HG03565 (cell line): ENCODE data around the gene HSF5.
"Not testable (repeated sequence)": the region's sequence is repeated elsewhere in the genome, so short reads cannot be mapped to it uniquely, and the experiment has no call there.

Experiments
- ATAC-seq: cut with Tn5 transposase; IDR thresholded peaks from one replicate; pipeline ENCODE4 v1.9.1; 2021; ENCODE audit warnings: mild to moderate bottlenecking, moderate library complexity; ENCODE audit not compliant: unreplicated experiment

HSF5 gene

DNA sequence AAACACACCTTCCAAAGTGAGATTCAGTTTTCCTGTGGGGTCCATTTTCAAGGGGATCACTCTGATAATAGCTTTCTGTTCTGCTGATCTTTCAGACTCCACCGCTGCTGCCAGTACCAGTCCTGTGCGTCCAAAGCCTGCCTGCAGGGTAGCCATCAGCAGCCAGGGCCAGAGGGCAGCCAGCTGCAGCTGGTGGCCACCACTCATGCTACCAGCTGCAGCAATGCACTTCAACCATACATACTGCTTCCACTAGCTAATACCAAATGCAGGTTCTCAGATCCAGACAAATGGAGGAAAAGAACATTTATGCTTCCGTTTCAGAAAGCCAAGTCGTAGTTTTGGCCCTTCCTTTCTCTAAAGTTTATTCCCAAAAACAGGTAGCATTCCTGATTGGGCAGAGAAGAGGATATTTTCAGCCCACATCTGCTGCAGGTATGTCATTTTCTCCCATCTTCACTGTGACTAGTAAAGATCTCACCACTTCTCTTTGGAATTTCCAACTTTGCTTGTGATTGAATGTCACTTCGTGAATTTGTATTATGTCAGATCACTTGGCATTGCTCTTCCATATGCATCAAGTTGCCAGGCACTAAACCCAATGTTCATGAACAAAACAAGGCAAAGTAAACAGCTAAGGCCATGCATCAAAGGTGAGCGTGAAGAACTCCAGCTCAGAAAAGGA lies 72.7 kb downstream of the HSF5 start:
- no peak for ATAC-seq

DNA sequence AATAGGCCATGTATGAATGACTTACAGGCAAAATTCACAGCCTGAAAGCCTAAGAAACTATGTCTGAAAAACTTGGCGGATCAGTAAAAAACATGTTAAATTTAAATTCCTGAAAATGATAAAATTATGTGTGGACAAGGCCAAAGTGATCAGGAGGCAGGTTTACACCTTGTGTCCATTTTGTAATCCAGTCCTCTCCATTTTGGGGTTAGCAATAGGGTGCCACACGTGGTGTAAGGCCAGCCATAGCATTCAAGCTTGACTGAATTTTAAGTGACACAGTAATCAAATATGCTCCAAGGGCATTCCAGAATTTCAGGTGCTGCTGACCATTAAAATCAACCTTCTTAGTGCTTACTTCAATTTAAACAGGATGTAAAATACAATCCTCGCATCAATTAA lies 73.6 kb downstream of the HSF5 start:
- no peak for ATAC-seq

DNA sequence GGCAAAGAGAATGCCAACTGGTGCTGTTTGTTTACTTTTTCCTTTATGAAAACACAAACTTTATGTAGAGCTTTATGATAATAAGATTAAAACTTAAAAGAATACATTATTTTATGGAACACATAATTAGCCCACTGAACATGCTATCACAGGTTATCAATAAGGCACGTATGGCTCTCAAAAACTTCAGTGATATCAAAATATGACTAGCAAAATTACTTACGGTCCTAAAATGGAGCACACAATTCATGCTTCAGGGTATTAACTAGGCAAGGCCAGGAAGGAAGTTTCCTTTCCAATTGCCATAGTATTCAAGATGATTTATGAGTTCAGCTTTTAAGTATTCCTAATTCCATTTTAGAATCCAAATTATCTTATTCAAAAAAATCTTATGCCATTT lies 74.5 kb downstream of the HSF5 start:
- no peak for ATAC-seq

DNA sequence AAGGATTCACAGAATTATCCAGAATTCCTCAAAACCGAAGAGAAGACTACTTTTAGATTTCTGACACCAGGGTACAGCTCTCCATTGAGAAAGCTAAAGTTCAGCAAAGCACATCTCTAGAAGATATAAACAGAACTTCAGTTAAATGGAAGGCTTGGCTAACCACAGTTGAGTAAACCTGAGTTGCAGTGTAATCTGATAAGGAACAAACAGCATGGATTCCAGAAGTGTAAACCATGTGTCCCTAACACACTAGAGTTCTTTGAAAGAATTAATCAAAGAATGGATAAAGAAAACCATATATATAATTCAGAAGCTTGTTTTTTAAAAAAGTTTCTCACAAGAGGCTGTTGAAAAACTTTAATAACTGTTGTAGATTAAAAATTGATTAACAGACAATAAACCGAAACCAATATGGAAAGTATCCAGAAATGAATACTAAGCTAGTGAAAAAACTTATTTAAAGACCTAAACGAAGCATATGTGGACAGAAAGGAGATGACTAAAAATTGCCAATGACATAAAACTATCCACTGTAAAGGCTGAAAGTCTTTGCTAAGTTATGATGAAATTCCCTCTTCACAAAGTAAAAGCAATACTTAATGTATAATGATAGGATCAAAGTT lies 75.1 kb downstream of the HSF5 start:
- no peak for ATAC-seq

DNA sequence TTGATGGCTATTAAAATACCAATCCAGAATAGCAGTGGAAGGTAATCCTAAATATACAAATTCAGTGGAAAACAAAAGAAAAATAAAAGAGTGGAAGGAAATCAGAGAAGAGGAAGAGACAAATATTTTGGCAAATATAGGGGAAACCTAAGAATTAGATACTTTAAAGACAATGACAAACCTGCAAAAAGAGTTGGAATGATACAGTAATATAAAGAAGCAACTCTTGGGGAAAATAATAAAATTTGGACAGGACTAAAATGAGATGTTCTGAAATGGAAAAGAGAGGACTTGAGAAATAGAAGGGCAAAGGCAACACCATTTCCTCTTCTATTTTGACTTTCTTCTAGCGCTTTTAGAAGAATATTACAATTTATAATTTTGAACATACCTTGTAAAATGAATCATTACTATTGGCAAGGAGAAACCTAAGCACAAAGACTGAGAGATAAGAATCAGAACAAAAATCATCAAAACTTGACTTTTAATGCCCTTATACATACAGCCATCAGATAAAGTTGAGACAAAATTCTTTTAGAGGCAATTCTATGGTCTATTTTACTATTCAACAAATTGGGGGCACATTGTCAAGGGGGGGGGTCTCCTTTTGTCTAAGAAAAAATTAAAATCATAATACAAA lies 76.0 kb downstream of the HSF5 start:
- ATAC-seq, result no peak

DNA sequence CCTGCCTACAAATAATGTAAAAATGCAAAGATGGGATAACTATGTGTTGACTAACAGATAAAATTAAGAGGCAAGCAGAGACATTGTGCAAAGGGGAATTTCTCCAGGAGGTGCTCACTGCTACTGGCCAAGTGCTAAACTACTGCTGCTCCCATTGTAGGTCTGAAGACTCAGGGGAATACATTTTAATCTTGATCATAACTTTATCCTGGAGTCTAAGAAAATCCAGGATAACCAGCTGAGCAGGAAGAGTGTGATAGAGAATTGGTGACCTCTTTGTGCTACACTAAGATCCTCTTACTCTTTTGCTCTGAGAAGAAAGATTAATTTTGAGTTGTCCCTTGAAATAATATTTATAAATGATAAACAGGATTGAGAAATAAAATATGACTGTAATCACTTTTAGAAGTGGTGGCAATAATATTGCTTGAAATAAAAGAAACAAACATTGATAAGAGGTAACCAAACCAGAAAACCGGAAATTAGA lies 76.8 kb downstream of the HSF5 start:
- ATAC-seq, result no peak

DNA sequence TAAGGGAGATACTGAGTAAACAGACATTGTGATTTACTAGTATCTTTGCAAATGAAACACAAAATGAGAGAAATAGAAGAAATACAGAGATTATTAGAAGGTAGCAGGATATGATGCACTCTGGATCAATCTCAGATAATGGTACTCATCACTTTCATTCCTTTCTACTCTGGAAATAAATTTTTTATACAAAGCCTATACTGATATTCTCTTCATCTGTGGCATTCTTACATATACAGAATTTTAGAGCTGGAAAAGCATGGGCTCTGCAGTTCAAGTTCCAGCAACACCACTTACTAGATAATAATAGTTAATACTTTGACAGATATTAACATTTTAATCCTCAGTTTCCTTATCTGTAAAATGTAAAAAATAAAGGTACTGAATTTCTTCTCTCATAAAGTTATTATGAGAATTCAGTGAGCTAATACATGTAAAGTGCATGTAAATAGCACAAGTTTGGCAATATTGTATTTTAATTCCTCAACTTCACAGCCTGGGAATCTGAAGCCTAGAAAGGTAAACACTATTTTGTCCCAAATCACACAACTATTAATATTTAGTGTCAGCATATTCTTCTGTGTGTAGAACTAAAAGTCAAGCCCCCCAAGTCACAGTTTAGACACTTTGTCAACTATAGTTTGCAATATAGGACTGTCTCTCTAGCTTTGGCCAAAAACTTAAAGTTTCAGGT lies 77.3 kb downstream of the HSF5 start:
- no peak for ATAC-seq

DNA sequence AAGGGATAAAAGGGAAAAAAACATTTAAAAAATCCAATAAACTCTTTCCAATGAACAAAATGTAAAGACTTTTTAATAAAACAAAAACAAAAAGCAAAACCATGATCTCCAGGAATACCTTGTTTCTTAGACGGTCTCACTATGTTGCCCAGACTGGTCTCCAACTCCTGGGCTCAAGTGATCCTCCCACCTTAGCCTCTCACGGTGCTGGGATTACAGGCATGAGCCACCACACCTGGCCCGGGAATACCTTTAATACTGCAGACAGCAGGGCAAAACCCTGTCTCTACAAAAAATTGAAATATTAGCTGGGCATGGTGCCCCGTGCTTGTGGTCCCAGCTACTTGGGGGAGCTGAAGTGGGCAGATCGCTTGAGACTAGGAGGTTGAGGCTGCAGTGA lies 78.8 kb downstream of the HSF5 start:
- no peak for ATAC-seq

DNA sequence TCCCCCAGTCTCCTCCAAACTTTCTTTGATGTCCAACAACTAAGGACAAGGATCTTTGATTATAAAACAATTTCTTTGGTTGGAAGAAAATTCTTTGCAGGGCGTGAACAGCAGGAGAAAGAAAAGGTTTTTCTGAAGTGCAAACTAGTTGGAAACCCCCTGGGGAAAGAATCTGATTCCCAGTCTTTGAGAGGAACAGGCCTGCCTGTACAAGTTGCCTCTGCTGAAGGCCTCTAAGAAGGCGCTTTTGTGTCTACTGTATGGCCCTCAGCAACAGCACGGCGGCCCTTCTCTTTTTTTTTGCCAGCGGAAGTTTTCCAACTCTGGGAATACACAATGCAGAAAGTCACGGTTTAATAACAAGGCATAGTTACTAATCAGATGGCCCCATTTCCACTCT lies 84.9 kb downstream of the HSF5 start:
- ATAC-seq, result no peak

DNA sequence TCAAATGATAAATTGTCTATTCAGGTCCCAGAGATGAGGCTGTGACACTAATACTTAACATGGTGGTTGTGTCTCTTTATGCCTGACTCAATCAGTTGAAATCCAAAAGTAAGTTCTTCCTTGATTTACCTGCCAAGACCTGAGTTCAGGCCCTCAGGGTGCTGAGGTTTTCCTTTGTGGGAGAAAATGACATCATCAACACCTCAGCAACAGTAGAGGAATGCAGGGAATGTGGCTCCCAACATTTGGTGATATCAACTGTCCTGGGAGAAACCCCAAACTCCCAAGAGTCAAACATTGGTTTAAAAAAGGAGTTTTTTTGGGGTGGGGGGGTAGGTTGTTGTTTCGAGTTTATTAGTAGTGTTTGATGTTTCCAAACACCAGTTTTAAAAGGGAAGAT lies 85.5 kb downstream of the HSF5 start:
- ATAC-seq, result no peak

DNA sequence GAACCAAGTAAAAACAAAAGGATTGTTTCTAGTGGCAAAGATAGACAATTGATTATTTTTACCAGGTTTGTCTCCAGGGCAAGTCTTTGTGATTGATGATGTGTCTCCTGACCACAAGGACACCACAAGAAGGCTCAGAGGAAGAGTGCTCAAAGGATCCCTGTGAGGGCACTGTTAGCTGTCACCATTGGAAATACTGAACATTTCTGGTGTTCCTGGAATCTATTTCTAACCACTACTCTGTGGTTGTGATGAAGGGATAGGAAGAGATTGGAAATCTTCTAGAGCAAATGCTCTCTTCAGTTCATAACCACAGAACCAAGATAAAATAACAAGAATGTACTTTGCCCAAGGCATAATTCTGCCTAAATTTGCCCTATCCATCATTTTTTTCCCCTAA lies 86.2 kb downstream of the HSF5 start:
- no peak for ATAC-seq

DNA sequence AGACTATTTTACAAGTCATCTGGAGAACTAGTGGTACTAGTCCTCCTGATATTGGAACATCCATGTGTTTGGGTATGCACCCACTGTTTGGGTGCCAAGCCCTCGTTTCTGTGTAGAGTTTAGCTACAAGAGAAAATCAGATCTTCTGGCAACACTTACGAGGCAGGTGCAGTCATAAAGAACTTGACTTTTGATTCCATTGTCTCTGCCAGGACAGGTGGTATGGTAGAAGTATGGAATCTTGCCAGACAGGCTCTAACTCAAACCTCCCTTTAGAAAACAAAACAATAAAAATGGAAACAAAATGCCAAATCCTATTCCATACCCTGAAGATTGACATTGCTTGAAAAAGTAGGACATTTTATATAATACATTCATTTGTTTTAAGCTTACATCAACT lies 86.9 kb downstream of the HSF5 start:
- no peak for ATAC-seq

DNA sequence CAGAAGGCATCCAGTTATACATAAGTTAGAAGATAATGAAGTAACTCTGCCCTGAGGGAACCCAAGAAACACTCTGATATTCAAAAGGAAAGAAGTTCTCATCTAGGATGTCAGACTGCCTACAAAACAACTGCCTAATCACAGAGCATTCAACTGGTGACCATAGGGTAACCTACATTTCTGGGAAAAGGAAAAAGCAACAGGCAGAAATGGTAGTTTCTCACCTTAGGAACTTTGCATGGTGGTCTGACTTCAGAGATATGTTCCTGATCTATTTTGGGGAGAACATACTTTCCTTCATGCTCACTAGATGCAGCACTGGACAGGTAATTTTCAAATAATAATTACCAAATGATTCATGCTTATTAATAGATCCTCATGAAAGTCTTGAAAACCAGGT lies 87.4 kb downstream of the HSF5 start:
- ATAC-seq, result no peak

DNA sequence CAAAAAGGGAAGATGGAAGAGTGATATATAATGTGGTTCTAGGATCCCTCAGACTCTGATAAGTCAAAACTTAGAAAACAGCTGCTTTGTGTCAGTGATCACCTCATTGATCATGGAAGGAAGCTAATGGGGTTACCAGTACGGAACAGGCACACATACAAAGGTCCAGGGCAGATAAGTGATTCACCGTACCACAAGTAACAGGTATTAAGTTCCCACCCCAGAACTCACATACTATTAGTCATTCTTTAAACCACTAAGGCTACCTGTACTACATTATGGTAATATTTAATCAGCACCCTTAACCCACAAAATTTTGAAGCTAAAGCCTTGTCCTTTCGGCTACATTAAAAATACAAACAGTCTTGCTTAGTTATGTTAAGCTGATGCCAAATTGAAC lies 88.2 kb downstream of the HSF5 start:
- ATAC-seq, result no peak

DNA sequence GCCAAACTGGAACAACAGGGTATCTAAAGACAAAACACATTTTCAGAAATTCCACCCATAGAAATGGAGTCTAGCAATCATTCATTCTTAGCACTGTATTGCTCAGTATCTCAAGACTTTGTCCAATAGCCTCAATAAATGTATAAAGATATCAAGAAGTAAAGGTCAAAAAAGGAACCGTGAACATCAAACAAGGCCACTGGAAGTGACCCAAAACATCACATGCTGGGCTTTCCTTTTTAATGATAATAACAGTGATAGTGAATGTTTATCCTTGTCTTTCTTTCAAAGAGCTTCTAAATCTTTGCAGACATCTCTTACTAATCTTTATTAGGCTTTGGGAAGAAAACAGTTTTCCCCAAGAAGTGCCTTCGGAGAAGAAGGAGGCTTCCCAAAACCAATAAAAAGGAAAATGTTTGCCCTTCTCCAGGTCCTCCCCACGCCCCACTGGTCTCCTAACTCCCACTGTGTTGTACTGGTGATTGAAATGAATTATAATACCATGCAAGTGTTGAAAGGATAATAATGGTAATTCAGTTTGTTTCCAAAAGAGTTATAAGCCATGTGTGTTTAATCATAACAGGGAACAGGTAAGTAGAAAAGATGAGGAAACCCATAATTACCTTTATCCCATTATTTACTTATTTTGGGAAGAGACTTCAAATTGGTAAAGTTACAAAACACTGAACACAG lies 89.5 kb downstream of the HSF5 start:
- ATAC-seq, result no peak

DNA sequence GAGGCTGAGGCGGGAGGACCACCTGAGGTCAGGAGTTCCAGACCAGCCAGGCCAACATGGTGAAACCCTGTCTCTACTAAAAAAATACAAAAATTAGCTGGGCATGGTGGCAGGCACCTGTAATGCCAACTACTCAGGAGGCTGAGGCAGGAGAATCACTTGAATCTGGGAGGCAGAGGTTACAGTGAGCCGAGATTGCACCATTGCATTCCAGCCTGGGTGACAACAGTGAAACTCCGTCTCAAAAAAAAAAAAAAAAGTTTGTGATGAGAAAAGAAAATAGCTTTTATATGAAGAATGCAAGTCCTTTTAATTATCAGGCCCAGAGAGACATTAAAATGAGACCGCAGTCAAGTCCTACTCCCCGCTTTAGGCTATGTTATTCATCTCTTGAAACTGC lies 90.8 kb downstream of the HSF5 start:
- ATAC-seq, result not testable (repeated sequence)

DNA sequence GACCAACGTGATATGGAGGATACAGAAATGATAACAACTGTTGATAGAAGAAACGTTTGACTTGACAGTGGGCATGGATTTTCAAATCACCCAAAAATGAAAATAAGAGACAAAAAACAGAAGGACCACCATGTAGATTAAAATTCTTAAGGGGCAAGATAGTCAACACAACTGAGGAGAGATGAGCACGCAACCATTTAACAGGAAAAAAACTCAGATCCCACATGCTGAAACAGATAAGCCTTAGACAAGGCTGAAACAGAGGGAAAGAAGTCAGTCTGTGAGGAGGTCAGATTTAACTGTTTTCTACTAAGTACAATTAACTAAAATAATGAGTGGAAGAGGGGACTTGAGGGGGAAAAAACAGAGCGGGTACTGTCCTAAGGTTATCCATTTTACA lies 92.0 kb downstream of the HSF5 start:
- no peak for ATAC-seq

DNA sequence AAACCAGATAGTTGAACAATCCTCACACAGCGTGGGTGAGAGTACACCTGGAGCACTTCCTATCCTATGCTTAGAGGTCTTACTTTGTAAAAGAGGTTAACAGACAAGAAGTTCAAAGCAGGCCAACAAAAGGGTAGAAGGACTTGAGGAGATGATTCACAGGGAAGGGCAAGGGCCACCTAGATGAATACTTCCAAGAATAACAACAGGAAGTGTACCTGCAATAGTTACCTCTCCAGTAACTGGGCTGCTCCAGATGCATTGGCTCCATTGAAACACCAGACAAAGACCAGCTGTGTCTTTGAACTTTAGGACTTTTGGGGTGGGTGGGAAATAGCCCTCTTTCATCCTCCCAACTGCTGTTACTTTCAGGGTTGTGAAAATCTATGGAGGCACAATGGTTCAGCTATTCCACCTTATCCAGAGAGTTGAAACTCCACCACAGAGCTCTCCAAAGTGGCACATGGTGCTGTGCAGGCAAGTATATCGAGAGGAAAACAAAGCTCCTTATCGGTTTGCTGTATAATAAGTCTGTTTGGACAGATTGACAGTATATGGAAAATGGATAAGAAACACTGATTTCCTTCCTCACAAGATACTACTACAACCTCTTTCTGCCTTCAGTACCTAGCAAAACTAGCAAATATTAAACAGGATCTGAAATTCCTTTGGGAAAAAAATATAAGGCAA lies 93.5 kb downstream of the HSF5 start:
- ATAC-seq, result no peak

DNA sequence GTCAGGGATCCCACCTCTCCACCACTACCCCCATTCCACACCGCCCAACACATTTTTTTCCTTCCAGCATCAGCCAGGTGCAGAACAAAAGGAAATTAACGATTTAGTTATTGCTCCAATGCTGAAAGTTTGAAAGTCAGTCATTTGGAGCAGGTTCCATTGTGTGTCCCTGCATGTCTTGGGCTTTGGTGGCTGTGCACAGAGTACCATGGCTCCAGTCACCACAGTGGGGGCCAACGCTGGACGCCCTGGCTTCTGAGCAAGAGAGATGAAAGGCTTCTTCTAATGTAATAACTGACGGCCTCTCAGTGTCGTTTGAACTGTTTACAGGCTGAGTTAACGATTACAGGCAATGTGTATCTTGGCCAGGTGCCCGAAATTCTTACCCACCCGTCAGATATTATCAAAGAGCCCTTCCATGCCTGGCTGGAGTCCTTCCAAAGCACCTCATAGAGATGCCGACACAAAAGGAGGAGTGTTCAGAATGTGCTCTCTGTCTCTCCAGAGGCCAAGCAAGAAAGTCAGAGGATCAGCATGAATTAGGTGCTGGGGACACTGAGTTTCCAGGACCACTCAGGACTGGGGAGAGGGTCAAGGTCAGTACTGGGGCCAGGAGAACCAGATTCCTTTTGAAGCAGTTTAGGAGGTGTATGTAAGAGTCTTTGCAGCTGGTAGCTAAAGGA lies 96.8 kb downstream of the HSF5 start:
- no peak for ATAC-seq

DNA sequence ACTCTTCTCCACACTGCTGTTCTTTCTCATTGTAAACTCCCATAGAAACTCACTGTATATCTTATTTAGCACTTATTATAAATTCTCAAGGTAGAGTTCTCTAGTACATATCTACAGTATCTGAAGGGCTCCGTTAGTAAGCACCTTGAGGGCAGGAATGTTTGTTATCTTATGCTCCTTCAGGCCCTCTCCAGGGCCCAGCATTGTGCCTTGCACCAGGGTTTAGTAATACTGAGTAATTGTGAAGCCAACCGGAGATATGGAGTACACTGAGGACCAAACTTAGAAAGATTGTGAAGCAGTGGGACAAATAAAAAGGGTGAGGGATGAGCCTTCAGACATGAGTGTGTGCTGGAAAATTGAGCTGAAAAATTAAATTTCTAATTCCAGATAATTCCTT lies 97.3 kb downstream of the HSF5 start:
- no peak for ATAC-seq
